ENCODE data around the gene FRMPD2.

GRCh38 chr10:48184224-48184623 lies 90.3 kb downstream of the FRMPD2 start:
- TF ChIP-seq CTCF (IDR thresholded peaks at IDR 0.05) (no peak), POLR2A (IDR thresholded peaks at IDR 0.05; ENCODE audit: low read depth) (no peak)
